Endothelial cell of umbilical vein (primary cell): ENCODE data around the gene TTI1. TPM values are rescaled to one million over a fixed set of nuclear protein-coding genes. Genes with fewer than 3 reads are reported as not detected.

Experiments used
- BruUV-seq: library from RNA; stranded (reverse); fragments of 400-500 nt; replicated peaks from 2 replicates; lab custom pipeline; 2021; lab: Mats Ljungman, UMichigan
- CTCF ChIA-PET: fragments of 300-600, 350-600 bp; sonication (Branson Sonifier 250); formaldehyde crosslinking; loops from one replicate; lab custom pipeline; 2021; ENCODE audit warnings: antibody characterized with exemption, inconsistent platforms; lab: Charles Lee
- POLR2A ChIA-PET: fragments of 300-600, 350-600 bp; sonication (Branson Sonifier 250); formaldehyde crosslinking; loops from one replicate; lab custom pipeline; 2021; ENCODE audit warnings: antibody characterized with exemption, inconsistent platforms; lab: Charles Lee
- DNase-seq: peaks from one replicate; pipeline ENCODE4 v3.0.0-alpha.2; 2011; ENCODE audit warnings: low read depth, low spot score
- FAIRE-seq: peaks from 2 replicates; lab custom pipeline; 2011; peaks lifted over from hg19 to GRCh38; lab: Jason Lieb, UNC
- H2AFZ ChIP-seq: 2 replicates; pipeline ENCODE4 v1.6.0; 2012; ENCODE audit warnings: low read depth, low read length, control low read depth, inconsistent platforms
- H3K27ac ChIP-seq: 2 replicates; pipeline ENCODE4 v1.5.1; 2011; ENCODE audit warnings: low read depth, mild to moderate bottlenecking, control low read depth, low read length, moderate library complexity; ENCODE audit not compliant: insufficient read depth
- H3K27me3 ChIP-seq, 2 experiments: 2 replicates each; pipeline versions ENCODE4 v1.6.0 to v1.6.1; 2011; ENCODE audit warnings: low read length in 2 of 2, mixed read lengths in 1 of 2; ENCODE audit not compliant: control insufficient read depth in 2 of 2, insufficient read depth in 2 of 2
- H3K36me3 ChIP-seq, 2 experiments: 2 replicates in 1 of 2; 3 replicates in 1 of 2; pipeline ENCODE4 v1.5.1; 2011; ENCODE audit warnings: low read length in 2 of 2, mild to moderate bottlenecking in 1 of 2, moderate library complexity in 1 of 2; ENCODE audit not compliant: control insufficient read depth in 2 of 2, insufficient read depth in 2 of 2; ENCODE audit errors: extremely low read depth in 1 of 2
- H3K4me1 ChIP-seq: 3 replicates; pipeline ENCODE4 v1.5.1; 2011; ENCODE audit warnings: mild to moderate bottlenecking, low read length; ENCODE audit not compliant: control insufficient read depth, insufficient read depth; ENCODE audit errors: extremely low read depth
- H3K4me2 ChIP-seq: 2 replicates; pipeline ENCODE4 v1.6.1; 2011; ENCODE audit warnings: low read length, control low read depth, mixed read lengths; ENCODE audit not compliant: insufficient read depth
- H3K4me3 ChIP-seq, 3 experiments: fragments of 200-600 bp in 1 of 3; sonication (generic), shearing (Covaris generic) in 1 of 3; replicated peaks in 1 of 3; 2 replicates each; pipeline ENCODE4 v1.5.1; 2011 to 2016; ENCODE audit warnings: control low read depth in 3 of 3, low read length in 3 of 3, mild to moderate bottlenecking in 2 of 3, inconsistent platforms in 1 of 3, low read depth in 1 of 3, moderate library complexity in 1 of 3; ENCODE audit not compliant: insufficient read depth in 1 of 3
- H3K79me2 ChIP-seq: 2 replicates; pipeline ENCODE4 v1.6.0; 2012; ENCODE audit warnings: low read length, inconsistent platforms; ENCODE audit not compliant: control insufficient read depth, insufficient read depth
- H3K9ac ChIP-seq: replicated peaks from 2 replicates; pipeline ENCODE3; 2011; ENCODE audit warnings: low read length, control low read depth; ENCODE audit not compliant: insufficient read depth; ENCODE audit errors: extremely low read depth
- H3K9me1 ChIP-seq: replicated peaks from 3 replicates; pipeline ENCODE4 v1.6.0; 2011; ENCODE audit warnings: mild to moderate bottlenecking, low read length; ENCODE audit not compliant: control insufficient read depth, insufficient read depth; ENCODE audit errors: extremely low read depth
- H3K9me3 ChIP-seq: replicated peaks from 2 replicates; pipeline ENCODE4 v1.5.1; 2012; ENCODE audit warnings: low read length, inconsistent platforms; ENCODE audit not compliant: control insufficient read depth, insufficient read depth
- H4K20me1 ChIP-seq: replicated peaks from 2 replicates; pipeline ENCODE3; 2011; ENCODE audit warnings: mild to moderate bottlenecking, low read length; ENCODE audit not compliant: control insufficient read depth, insufficient read depth; ENCODE audit errors: extremely low read depth
- EZH2 ChIP-seq: IDR thresholded peaks from 2 replicates; pipeline ENCODE4 v1.6.1; 2012; ENCODE audit warnings: borderline replicate concordance, low read depth, mild to moderate bottlenecking, moderate library complexity, low read length, inconsistent platforms; ENCODE audit not compliant: severe bottlenecking
- FOS ChIP-seq: IDR thresholded peaks from 2 replicates; pipeline ENCODE4 v1.6.1; 2011; ENCODE audit warnings: mild to moderate bottlenecking, low read length, moderate library complexity, borderline replicate concordance; ENCODE audit not compliant: insufficient read depth
- GATA2 ChIP-seq: IDR thresholded peaks from 2 replicates; pipeline ENCODE4 v1.7.0; 2011; ENCODE audit warnings: low read depth, mild to moderate bottlenecking, moderate library complexity, mixed read lengths, low read length; ENCODE audit not compliant: insufficient read length, insufficient read depth
- JUN ChIP-seq: IDR thresholded peaks from 2 replicates; pipeline ENCODE4 v1.6.1; 2011; ENCODE audit warnings: borderline replicate concordance, low read depth; ENCODE audit not compliant: insufficient read length, insufficient read depth
- MAX ChIP-seq: IDR thresholded peaks from 2 replicates; pipeline ENCODE4 v1.6.1; 2011; ENCODE audit not compliant: insufficient read depth, insufficient read length
- MYC ChIP-seq: IDR thresholded peaks from one replicate; pipeline ENCODE4 v1.6.1; 2011; ENCODE audit warnings: mild to moderate bottlenecking, low read depth, low read length
- POLR2A ChIP-seq: IDR thresholded peaks from 2 replicates; pipeline ENCODE4 v1.6.1; 2012; ENCODE audit warnings: low read depth, mild to moderate bottlenecking, control low read depth, low read length
- POLR2AphosphoS5 ChIP-seq: IDR thresholded peaks from 2 replicates; pipeline ENCODE4 v1.6.1; 2012; ENCODE audit warnings: low read depth, mild to moderate bottlenecking, control low read depth, low read length, moderate library complexity; ENCODE audit not compliant: insufficient read depth
- dilution Hi-C: fragments of 300-500 bp; cut with MboI; formaldehyde crosslinking; loops from one replicate; pipeline ENCODE4 v1.15.0; 2019; ENCODE audit warnings: low sequenced_read_pairs; ENCODE audit not compliant: extremely low pct_ligation_motif_present
- intact Hi-C: fragments of 100-400 bp; cut with micrococcal nuclease; formaldehyde crosslinking; loops from one replicate; pipeline ENCODE4 v1.10.0; 2022
- polyA plus RNA-seq, 4 experiments: library from polyadenylated mRNA; depleted of rRNA in 3 of 4; stranded (reverse) in 3 of 4; unstranded in 1 of 4; fragments of >200 nt; gene quantifications; 2 replicates each; pipeline versions ENCODE4 v1.2.1 to v1.2.3, GENCODE V29; 2011 to 2012; ENCODE audit warnings: missing spikeins in 1 of 4
- total RNA-seq: library from RNA; stranded (reverse); gene quantifications from 2 replicates; pipeline ENCODE4 v1.2.3, GENCODE V29; 2021
- TF ChIP-seq, protein P1 (sequence below), 2 donors: IDR thresholded peaks; 1 replicate in 1 of 2; 2 replicates in 1 of 2; pipeline ENCODE4 v1.5.1; 2011; ENCODE audit warnings: low read length in 2 of 2, mild to moderate bottlenecking in 2 of 2, moderate library complexity in 2 of 2, control low read depth in 1 of 2, inconsistent platforms in 1 of 2, low read depth in 1 of 2; ENCODE audit not compliant: insufficient read depth in 1 of 2; ENCODE audit errors: extremely low read depth in 1 of 2

Gene TTI1
- total and polyA plus RNA-seq, 2 donors (not counting 3 experiments of a cell fraction or from before 2014, with no cell fraction given), result 13.2 to 23.2 TPM

- BruUV-seq, result no TSS peak
- Histone ChIP-seq H3K4me1 (peaks cover 4% of the 10 kb centered on the region), H4K20me1 (peaks cover 2% of the 10 kb centered on the region), H3K27ac (no peak overlapping the region), H3K9me3 (no peaks in the 10 kb centered on the region), H3K9ac (no peak overlapping the region), H2AFZ (no peak overlapping the region), H3K9me1 (no peaks in the 10 kb centered on the region), H3K36me3 (peaks cover 10 to 14% of the 10 kb centered on the region in 2 experiments), H3K79me2 (peaks cover 19% of the 10 kb centered on the region), H3K27me3 (no peaks in the 10 kb centered on the region), H3K4me2 (no peak overlapping the region), H3K4me3 (no peak overlapping the region)
- DNase-seq, result no peak
- dilution Hi-C loops (no loop called here), intact Hi-C loops (no loop called here)
- ChIA-PET CTCF (interaction anchor here (1.1 kb wide), 2 partner anchors 9 to 16 kb away, joined by 3 read pairs; no protein-coding TSS in a partner anchor), POLR2A (no interaction called here)
- no peak for FAIRE-seq
- TF ChIP-seq MAX, result no peak
- TF ChIP-seq POLR2A, result no peak
- TF ChIP-seq POLR2AphosphoS5, result no peak
- TF ChIP-seq MYC, result no peak
These were observed 25.7 kb downstream of the TTI1 start for GRCh38 chr20:38007526-38007925.

DNA sequence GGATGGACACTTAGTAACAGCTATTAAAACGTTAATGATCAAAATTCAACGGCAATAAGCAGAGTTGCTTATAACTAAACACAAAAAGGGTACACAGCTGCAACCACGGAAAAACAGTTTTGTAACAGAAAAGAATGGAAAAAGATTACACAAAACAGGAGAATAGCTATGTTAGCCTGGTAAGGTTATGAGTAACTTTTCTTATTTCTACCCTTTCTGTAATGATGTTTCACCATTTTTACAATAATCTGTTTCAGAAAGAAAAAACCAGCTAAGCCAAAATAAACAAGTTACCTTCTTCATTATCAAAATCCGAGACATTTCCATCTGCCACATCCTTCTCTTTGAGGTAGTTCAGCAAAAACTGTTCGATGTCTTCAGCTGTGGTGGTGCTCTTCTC is 27.4 kb downstream of the TTI1 start:
- intact Hi-C loops, result no loop called here
- no TSS peak for BruUV-seq

More for the DNA sequence above, 27.4 kb downstream of the TTI1 start:
- peaks cover 2% of the 10 kb centered on the region for H4K20me1 ChIP-seq
- peaks cover 20% of the 10 kb centered on the region for H3K4me1 ChIP-seq
- DNase-seq (no peak), FAIRE-seq (no peak)
- no peaks in the 10 kb centered on the region for H3K9me3 ChIP-seq
- no peak overlapping the region for H3K4me3 ChIP-seq
- H3K4me2 ChIP-seq, result no peak overlapping the region
- H3K9ac ChIP-seq, result no peak overlapping the region
- TF ChIP-seq FOS (no peak), MYC (no peak), JUN (no peak), MAX (no peak), POLR2AphosphoS5 (no peak), GATA2 (no peak), POLR2A (no peak), EZH2 (no peak)
- TF ChIP-seq, protein P1, sequence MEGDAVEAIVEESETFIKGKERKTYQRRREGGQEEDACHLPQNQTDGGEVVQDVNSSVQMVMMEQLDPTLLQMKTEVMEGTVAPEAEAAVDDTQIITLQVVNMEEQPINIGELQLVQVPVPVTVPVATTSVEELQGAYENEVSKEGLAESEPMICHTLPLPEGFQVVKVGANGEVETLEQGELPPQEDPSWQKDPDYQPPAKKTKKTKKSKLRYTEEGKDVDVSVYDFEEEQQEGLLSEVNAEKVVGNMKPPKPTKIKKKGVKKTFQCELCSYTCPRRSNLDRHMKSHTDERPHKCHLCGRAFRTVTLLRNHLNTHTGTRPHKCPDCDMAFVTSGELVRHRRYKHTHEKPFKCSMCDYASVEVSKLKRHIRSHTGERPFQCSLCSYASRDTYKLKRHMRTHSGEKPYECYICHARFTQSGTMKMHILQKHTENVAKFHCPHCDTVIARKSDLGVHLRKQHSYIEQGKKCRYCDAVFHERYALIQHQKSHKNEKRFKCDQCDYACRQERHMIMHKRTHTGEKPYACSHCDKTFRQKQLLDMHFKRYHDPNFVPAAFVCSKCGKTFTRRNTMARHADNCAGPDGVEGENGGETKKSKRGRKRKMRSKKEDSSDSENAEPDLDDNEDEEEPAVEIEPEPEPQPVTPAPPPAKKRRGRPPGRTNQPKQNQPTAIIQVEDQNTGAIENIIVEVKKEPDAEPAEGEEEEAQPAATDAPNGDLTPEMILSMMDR (IDR thresholded peaks at IDR 0.05; ENCODE audit: extremely low read depth in 1 of 2, insufficient read depth in 1 of 2, low read depth in 1 of 2, low read length in 2 of 2), result no peak
- H3K79me2 ChIP-seq, result peaks cover 9% of the 10 kb centered on the region
- H3K27me3 ChIP-seq, result no peaks in the 10 kb centered on the region
- dilution Hi-C loops, result no loop called here
- no peaks in the 10 kb centered on the region for H3K9me1 ChIP-seq
- no peak overlapping the region for H3K27ac ChIP-seq
- CTCF ChIA-PET, result interaction anchor here (0.5 to 1.0 kb wide), 3 partner anchors 8 to 214 kb away, joined by 3 read pairs; no protein-coding TSS in a partner anchor
- peaks cover 1 to 2% of the 10 kb centered on the region in 2 experiments for H3K36me3 ChIP-seq
- POLR2A ChIA-PET, result no interaction called here
- H2AFZ ChIP-seq, result no peak overlapping the region
